Measurements from ENCODE around the gene CYP27B1.

DNA sequence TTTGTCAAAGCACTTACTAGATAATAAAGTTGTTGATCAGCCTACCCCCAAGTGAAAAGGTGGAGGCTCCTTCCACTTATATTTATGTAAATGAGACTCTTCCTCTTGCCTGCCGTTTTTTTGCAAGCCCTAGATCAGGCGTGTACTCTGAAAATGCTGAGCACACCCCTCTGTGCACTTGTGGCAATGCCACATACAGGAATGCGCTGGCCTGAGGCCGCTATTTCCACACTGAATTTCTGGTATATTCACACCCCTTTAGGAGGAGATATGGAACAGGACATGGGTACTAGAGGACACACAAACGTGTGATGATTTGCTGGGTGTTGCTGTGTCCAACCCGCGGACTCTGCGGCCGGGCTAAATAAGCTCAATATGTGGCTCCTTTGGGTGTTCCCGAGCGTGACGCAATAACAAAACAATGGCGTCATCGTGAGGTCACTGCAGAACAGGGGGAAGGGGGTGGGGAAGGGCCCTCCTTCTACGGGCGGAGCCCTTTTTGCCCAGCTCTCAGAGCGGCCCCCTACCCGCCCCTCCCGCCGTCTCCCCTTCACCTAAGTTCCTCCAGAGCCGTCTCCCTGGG, 22.6 kb downstream of the CYP27B1 start:
- TF ChIP-seq, protein P1, sequence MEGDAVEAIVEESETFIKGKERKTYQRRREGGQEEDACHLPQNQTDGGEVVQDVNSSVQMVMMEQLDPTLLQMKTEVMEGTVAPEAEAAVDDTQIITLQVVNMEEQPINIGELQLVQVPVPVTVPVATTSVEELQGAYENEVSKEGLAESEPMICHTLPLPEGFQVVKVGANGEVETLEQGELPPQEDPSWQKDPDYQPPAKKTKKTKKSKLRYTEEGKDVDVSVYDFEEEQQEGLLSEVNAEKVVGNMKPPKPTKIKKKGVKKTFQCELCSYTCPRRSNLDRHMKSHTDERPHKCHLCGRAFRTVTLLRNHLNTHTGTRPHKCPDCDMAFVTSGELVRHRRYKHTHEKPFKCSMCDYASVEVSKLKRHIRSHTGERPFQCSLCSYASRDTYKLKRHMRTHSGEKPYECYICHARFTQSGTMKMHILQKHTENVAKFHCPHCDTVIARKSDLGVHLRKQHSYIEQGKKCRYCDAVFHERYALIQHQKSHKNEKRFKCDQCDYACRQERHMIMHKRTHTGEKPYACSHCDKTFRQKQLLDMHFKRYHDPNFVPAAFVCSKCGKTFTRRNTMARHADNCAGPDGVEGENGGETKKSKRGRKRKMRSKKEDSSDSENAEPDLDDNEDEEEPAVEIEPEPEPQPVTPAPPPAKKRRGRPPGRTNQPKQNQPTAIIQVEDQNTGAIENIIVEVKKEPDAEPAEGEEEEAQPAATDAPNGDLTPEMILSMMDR (IDR thresholded peaks at IDR 0.05): no peak
- TF ChIP-seq POLR2A (IDR thresholded peaks at IDR 0.05) (no peak), POLR2AphosphoS5 (IDR thresholded peaks at IDR 0.05) (peak in 2 of 3 donors; percentile 38 to 50)

Data from breast epithelium (tissue), 3 donors.